ENCODE measurements around the gene ARHGAP9. TPM values are rescaled to one million over a fixed set of nuclear protein-coding genes. Genes with fewer than 3 reads are reported as not detected.
"Not testable (repeated sequence)": the region's sequence is repeated elsewhere in the genome, so short reads cannot be mapped to it uniquely, and the experiment has no call there.

The ARHGAP9 gene
- total RNA-seq, 1 donor from 2014 or later = 105 TPM

- H3K4me1 Mint-ChIP-seq (ENCODE audit: low read depth) = peaks cover 43% of the 10 kb centered on the region
- DNase-seq (ENCODE audit: low spot score) = peak; percentile 90
- intact Hi-C loops (cut with micrococcal nuclease) = loop anchor here (1.0 to 5.0 kb wide), 4 partner anchors 69 to 435 kb away; partner anchors contain the start of genes CDK4, CTDSP2, NAB2 and PIP4K2C
- H3K27ac Mint-ChIP-seq = peak within 1 kb of the TSS; percentile 100
- H3K4me3 Mint-ChIP-seq (ENCODE audit: low read depth) = peak within 1 kb of the TSS; percentile 96
- H3K27me3 Mint-ChIP-seq (ENCODE audit: low read depth) = no peaks in the 10 kb centered on the region
- peaks cover 50% of the 10 kb centered on the region for H3K36me3 Mint-ChIP-seq (ENCODE audit: low read depth)
- no peaks in the 10 kb centered on the region for H3K9me3 Mint-ChIP-seq
Observed at GRCh38 chr12:57522011-57522886, 42.6 kb upstream of the ARHGAP9 start, which contains the start of gene MBD6. TSS of gene MBD6 (plus strand) at chr12:57522824. CDS start at chr12:57524304, 1,480 bp downstream.

- peaks cover 50% of the 10 kb centered on the region for H3K36me3 Mint-ChIP-seq (ENCODE audit: low read depth)
- no peaks in the 10 kb centered on the region for H3K27me3 Mint-ChIP-seq (ENCODE audit: low read depth)
- no peaks in the 10 kb centered on the region for H3K9me3 Mint-ChIP-seq
- H3K4me1 Mint-ChIP-seq (ENCODE audit: low read depth) = peaks cover 42% of the 10 kb centered on the region
- H3K4me3 Mint-ChIP-seq (ENCODE audit: low read depth) = peak overlapping the region; percentile 86
- peak; percentile 23 for DNase-seq (ENCODE audit: low spot score)
- intact Hi-C loops (cut with micrococcal nuclease) = loop anchor here (1.0 to 5.0 kb wide), 4 partner anchors 69 to 434 kb away; partner anchors contain the start of genes CDK4, CTDSP2, NAB2 and PIP4K2C
- H3K27ac Mint-ChIP-seq = peak overlapping the region; percentile 100
Observed at GRCh38 chr12:57521525-57522010, 41.9 kb upstream of the ARHGAP9 start.

GRCh38 chr12:57520053-57520818 lies 40.6 kb upstream of the ARHGAP9 start, which contains the start of gene DDIT3:
TSS of gene DDIT3 (minus strand) at chr12:57520514. CDS start at chr12:57517406, 3,108 bp downstream.
- Mint-ChIP-seq H3K9me3 (no peaks in the 10 kb centered on the region), H3K27ac (peak within 1 kb of the TSS; percentile 100), H3K4me1 (ENCODE audit: low read depth) (peaks cover 42% of the 10 kb centered on the region), H3K4me3 (ENCODE audit: low read depth) (peak within 1 kb of the TSS; percentile 91), H3K27me3 (ENCODE audit: low read depth) (no peaks in the 10 kb centered on the region), H3K36me3 (ENCODE audit: low read depth) (peaks cover 59% of the 10 kb centered on the region)
- peak; percentile 99 for DNase-seq (ENCODE audit: low spot score)
- intact Hi-C loops (cut with micrococcal nuclease) = loop anchor here (1.0 to 5.0 kb wide), 6 partner anchors 27 to 433 kb away; partner anchors contain the start of genes ARHGAP9, CTDSP2, DCTN2 and GLI1

GRCh38 chr12:57519796-57520052 lies 40.1 kb upstream of the ARHGAP9 start:
- no peaks in the 10 kb centered on the region for H3K27me3 Mint-ChIP-seq (ENCODE audit: low read depth)
- intact Hi-C loops (cut with micrococcal nuclease) = loop anchor here (1.0 to 5.0 kb wide), 6 partner anchors 28 to 432 kb away; partner anchors contain the start of genes ARHGAP9, CTDSP2, DCTN2 and GLI1

GRCh38 chr12:57518920-57519795 lies 39.5 kb upstream of the ARHGAP9 start:
- H3K27me3 Mint-ChIP-seq (ENCODE audit: low read depth) = no peaks in the 10 kb centered on the region
- no peak for DNase-seq (ENCODE audit: low spot score)
- peaks cover 35% of the 10 kb centered on the region for H3K4me1 Mint-ChIP-seq (ENCODE audit: low read depth)
- peak overlapping the region; percentile 100 for H3K27ac Mint-ChIP-seq
- intact Hi-C loops (cut with micrococcal nuclease) = no loop called here
- H3K36me3 Mint-ChIP-seq (ENCODE audit: low read depth) = peaks cover 65% of the 10 kb centered on the region
- no peaks in the 10 kb centered on the region for H3K9me3 Mint-ChIP-seq
- H3K4me3 Mint-ChIP-seq (ENCODE audit: low read depth) = peak overlapping the region; percentile 91

More at GRCh38 chr12:57519796-57520052, 40.1 kb upstream of the ARHGAP9 start:
- DNase-seq (ENCODE audit: low spot score) = peak; percentile 39
- Mint-ChIP-seq H3K4me1 (ENCODE audit: low read depth) (peaks cover 40% of the 10 kb centered on the region), H3K4me3 (ENCODE audit: low read depth) (peak overlapping the region; percentile 91), H3K36me3 (ENCODE audit: low read depth) (peaks cover 65% of the 10 kb centered on the region), H3K9me3 (no peaks in the 10 kb centered on the region), H3K27ac (peak overlapping the region; percentile 100)

- intact Hi-C loops (cut with micrococcal nuclease) = no loop called here
- no peak for DNase-seq (ENCODE audit: low spot score)
- H3K27ac Mint-ChIP-seq = peak overlapping the region; percentile 4
- H3K4me1 Mint-ChIP-seq (ENCODE audit: low read depth) = peaks cover 27% of the 10 kb centered on the region
- peaks cover 64% of the 10 kb centered on the region for H3K36me3 Mint-ChIP-seq (ENCODE audit: low read depth)
- H3K27me3 Mint-ChIP-seq (ENCODE audit: low read depth) = no peaks in the 10 kb centered on the region
- H3K4me3 Mint-ChIP-seq (ENCODE audit: low read depth) = peak overlapping the region; percentile 91
- H3K9me3 Mint-ChIP-seq = no peaks in the 10 kb centered on the region
Observed at GRCh38 chr12:57518176-57518919, 38.7 kb upstream of the ARHGAP9 start.

- intact Hi-C loops (cut with micrococcal nuclease); H3K4me3 Mint-ChIP-seq (ENCODE audit: low read depth); DNase-seq (ENCODE audit: low spot score); H3K27ac Mint-ChIP-seq; H3K9me3 Mint-ChIP-seq; H3K27me3 Mint-ChIP-seq (ENCODE audit: low read depth): not testable (repeated sequence)
- H3K4me1 Mint-ChIP-seq (ENCODE audit: low read depth) = peaks cover 27% of the 10 kb centered on the region
- H3K36me3 Mint-ChIP-seq (ENCODE audit: low read depth) = peaks cover 70% of the 10 kb centered on the region
Observed at GRCh38 chr12:57517718-57518117, 38.1 kb upstream of the ARHGAP9 start.

- Mint-ChIP-seq H3K27ac (no peak overlapping the region), H3K9me3 (no peaks in the 10 kb centered on the region), H3K4me3 (ENCODE audit: low read depth) (no peak overlapping the region), H3K4me1 (ENCODE audit: low read depth) (peaks cover 29% of the 10 kb centered on the region), H3K27me3 (ENCODE audit: low read depth) (no peaks in the 10 kb centered on the region), H3K36me3 (ENCODE audit: low read depth) (peaks cover 76% of the 10 kb centered on the region)
- intact Hi-C loops (cut with micrococcal nuclease) = no loop called here
- DNase-seq (ENCODE audit: low spot score) = no peak
Observed at GRCh38 chr12:57517187-57517586, 37.5 kb upstream of the ARHGAP9 start.

GRCh38 chr12:57516617-57517153 lies 37.0 kb upstream of the ARHGAP9 start:
- H3K9me3 Mint-ChIP-seq = no peaks in the 10 kb centered on the region
- intact Hi-C loops (cut with micrococcal nuclease) = no loop called here
- peaks cover 28% of the 10 kb centered on the region for H3K4me1 Mint-ChIP-seq (ENCODE audit: low read depth)
- peaks cover 81% of the 10 kb centered on the region for H3K36me3 Mint-ChIP-seq (ENCODE audit: low read depth)
- DNase-seq (ENCODE audit: low spot score) = no peak
- H3K27ac Mint-ChIP-seq = no peak overlapping the region
- no peaks in the 10 kb centered on the region for H3K27me3 Mint-ChIP-seq (ENCODE audit: low read depth)
- H3K4me3 Mint-ChIP-seq (ENCODE audit: low read depth) = no peak overlapping the region

- no peak overlapping the region for H3K4me3 Mint-ChIP-seq (ENCODE audit: low read depth)
- DNase-seq (ENCODE audit: low spot score) = no peak
- H3K27ac Mint-ChIP-seq = no peak overlapping the region
- no peaks in the 10 kb centered on the region for H3K9me3 Mint-ChIP-seq
- no peaks in the 10 kb centered on the region for H3K27me3 Mint-ChIP-seq (ENCODE audit: low read depth)
- intact Hi-C loops (cut with micrococcal nuclease) = no loop called here
- H3K4me1 Mint-ChIP-seq (ENCODE audit: low read depth) = peaks cover 25% of the 10 kb centered on the region
- H3K36me3 Mint-ChIP-seq (ENCODE audit: low read depth) = peaks cover 87% of the 10 kb centered on the region
Observed at GRCh38 chr12:57515934-57516541, 36.4 kb upstream of the ARHGAP9 start.

GRCh38 chr12:57515408-57515933 lies 35.8 kb upstream of the ARHGAP9 start:
- no peak overlapping the region for H3K4me3 Mint-ChIP-seq (ENCODE audit: low read depth)
- H3K27me3 Mint-ChIP-seq (ENCODE audit: low read depth) = no peaks in the 10 kb centered on the region
- peaks cover 23% of the 10 kb centered on the region for H3K4me1 Mint-ChIP-seq (ENCODE audit: low read depth)
- H3K36me3 Mint-ChIP-seq (ENCODE audit: low read depth) = peaks cover 91% of the 10 kb centered on the region
- H3K27ac Mint-ChIP-seq = no peak overlapping the region
- DNase-seq (ENCODE audit: low spot score) = no peak
- no peaks in the 10 kb centered on the region for H3K9me3 Mint-ChIP-seq
- intact Hi-C loops (cut with micrococcal nuclease) = no loop called here
